Spleen (tissue), 7 donors: ENCODE data around the gene RCL1.

Experiments
- CTCF ChIP-seq, 11 experiments: fragments of 200-600 bp in 7 of 11; fragments of 450-650 bp in 4 of 11; sonication (generic) in 4 of 11; IDR thresholded peaks in 8 of 11; conservative IDR thresholded peaks in 3 of 11; 1 replicate in 7 of 11; 2 replicates in 4 of 11; pipeline versions ENCODE4 v1.4.0 to v1.8.0; 2016 to 2021; ENCODE audit warnings: antibody characterized with exemption in 11 of 11, inconsistent platforms in 4 of 11, mild to moderate bottlenecking in 1 of 11
- POLR2A ChIP-seq, 3 donors: fragments of 450-650 bp; IDR thresholded peaks; one replicate each; pipeline ENCODE4 v1.5.1; 2017; ENCODE audit warnings: antibody characterized with exemption in 3 of 3, mild to moderate bottlenecking in 1 of 3
- donor health status: DM: no; HTN: no; CAD: no; lungs with moderate emphysema.
- donor health status: DM: no; HTN: no; CAD: no.
- donor health status: DM: no; HTN: no; CAD: no.

- no peak for TF ChIP-seq POLR2A (IDR thresholded peaks at IDR 0.05)
- TF ChIP-seq CTCF (IDR thresholded peaks at IDR 0.05 in 8 of 11, conservative IDR thresholded peaks at IDR 0.05 in 3 of 11): no peak
Measured at GRCh38 chr9:4784403-4784802, 8.3 kb upstream of the RCL1 start.
